Activated CD8-positive, alpha-beta memory T cell treated with anti-CD3 and anti-CD28 coated beads for 48 hours (primary cell): Measurements from ENCODE around the gene SCUBE1.

Experiments used
- DNase-seq, 3 experiments: peaks; one replicate each; pipeline ENCODE4 v3.0.0-alpha.2; 2020; ENCODE audit warnings: low read depth in 2 of 3, low spot score in 2 of 3

The SCUBE1 gene

DNA sequence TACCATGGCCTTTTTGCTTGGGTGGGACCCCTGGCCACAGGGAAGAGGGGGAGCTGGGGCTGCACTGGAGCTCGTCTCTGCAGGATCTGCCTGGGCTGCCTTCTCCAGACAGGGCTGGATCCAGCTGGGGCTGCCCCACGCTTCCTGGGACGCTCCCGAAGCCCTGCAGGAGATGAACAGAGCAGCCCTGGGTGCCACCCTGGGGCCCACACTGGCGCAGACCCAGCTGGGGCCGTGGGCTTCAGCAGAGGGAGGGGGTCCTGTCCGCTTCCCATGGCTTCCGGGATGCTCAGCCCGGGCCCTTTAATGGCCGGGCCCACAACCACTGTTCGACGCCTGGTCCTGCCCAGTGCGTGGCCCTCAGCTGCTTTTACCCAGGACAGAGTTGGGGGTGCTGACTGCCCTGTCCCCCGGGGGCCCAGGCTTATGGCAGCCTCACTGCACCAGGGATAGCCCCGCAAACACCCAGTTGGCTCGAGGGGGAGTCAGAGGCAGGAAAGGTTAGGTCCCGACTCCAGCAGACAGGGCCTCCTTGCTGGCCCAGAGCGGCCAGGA, 179.9 kb downstream of the SCUBE1 start:
- DNase-seq = no peak

DNA sequence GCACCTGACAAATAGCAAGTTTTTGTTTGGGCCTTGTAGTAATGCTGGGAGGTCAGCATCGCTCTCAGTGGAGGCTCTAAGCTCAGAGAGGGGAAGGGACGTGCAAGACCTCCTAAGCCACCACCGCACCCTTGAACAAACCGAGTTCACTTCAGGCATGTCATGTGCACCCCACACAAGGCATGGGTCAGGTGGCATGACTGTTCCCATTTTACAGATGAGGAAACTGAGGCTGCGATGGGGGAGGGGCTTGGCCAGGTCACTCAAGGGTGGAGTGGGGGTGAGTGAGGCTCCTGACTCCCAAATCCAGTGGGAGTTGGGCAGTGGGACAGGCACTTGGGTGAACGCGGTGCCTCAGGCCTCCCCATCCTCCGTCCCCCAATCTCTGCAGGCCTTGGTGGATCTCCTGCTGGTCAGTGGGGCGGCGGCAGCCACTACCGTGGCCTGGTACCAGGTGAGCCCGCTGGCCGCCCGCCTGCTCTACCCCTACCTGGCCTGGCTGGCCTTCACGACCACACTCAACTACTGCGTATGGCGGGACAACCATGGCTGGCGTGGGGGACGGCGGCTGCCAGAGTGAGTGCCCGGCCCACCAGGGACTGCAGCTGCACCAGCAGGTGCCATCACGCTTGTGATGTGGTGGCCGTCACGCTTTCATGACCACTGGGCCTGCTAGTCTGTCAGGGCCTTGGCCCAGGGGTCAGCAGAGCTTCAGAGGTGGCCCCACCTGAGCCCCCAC, 180.6 kb downstream of the SCUBE1 start:
- DNase-seq = no peak

- DNase-seq = no peak
Measured at GRCh38 chr22:43160497-43161126, 182.6 kb downstream of the SCUBE1 start.

DNA sequence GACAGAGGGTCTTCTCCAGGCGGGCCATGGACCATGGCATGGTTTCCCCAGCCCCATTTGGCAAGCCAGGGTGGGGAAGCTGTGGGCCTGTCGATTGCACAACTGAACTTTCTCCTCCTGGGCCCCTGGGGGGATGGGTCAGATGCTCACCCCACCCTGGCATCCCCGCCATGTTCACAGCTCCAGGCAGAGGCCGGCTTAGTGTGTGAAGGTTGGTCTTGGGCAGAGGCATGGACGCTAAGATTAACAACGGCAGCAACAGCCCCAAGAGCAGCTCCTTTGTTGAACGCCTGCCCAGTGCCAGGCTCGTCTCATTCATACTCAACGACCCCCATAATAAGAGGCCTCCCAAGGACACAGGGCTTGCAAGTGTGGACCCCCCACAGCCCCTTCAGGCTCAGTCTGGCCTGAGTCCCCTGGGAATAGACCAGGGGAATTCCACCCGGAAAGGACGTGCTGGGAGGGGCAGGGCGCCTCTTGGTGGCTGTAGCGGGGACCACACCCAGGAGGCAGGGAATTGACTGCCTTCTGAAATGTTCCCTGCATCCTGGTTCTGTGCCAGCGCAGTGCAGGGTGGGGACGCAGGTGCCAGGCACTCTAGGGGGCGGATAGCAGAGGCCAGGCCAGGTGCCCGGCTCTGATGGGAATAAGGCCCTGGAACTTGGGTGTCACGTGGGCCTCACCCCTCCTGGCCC, 183.5 kb downstream of the SCUBE1 start:
- no peak for DNase-seq

GRCh38 chr22:43158778-43159483, 184.2 kb downstream of the SCUBE1 start:
- no peak for DNase-seq

DNA sequence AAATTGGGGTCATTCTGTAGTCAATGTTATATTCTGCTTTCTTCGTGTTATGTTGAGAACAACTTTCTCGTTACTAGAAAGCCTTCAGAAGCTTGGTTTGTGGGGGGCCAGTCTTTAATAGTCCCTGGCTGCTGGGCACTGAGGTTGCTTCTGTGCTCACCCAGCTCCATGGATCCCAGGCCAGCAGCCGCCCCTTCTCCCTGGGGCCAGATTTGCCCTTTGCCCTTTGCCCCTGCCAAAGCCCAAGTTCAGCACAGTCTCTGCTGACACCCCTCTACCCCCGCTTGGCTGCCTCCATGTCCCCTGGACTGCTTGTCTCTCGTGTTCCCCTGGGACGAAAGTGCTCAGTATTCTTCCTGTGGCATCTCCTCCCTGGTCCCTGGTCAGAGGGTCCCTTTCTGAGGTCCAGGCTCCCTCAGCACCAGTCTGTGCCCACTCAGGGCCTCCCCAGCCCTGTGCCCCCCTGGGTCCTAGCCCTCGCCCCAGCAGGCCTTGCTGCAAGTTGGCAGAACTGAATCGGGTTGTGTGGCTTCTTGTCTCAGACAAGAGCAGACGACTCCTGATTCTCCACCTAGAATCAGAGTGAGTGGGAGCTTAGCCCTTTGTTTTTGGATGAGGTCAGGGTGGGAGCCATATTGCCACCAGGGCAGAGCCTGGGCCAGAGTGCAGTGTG, 185.2 kb downstream of the SCUBE1 start:
- DNase-seq = no peak

- DNase-seq = no peak
Measured at GRCh38 chr22:43156413-43156812, 186.8 kb downstream of the SCUBE1 start.

GRCh38 chr22:43155789-43156188, 187.4 kb downstream of the SCUBE1 start:
- DNase-seq = no peak

DNA sequence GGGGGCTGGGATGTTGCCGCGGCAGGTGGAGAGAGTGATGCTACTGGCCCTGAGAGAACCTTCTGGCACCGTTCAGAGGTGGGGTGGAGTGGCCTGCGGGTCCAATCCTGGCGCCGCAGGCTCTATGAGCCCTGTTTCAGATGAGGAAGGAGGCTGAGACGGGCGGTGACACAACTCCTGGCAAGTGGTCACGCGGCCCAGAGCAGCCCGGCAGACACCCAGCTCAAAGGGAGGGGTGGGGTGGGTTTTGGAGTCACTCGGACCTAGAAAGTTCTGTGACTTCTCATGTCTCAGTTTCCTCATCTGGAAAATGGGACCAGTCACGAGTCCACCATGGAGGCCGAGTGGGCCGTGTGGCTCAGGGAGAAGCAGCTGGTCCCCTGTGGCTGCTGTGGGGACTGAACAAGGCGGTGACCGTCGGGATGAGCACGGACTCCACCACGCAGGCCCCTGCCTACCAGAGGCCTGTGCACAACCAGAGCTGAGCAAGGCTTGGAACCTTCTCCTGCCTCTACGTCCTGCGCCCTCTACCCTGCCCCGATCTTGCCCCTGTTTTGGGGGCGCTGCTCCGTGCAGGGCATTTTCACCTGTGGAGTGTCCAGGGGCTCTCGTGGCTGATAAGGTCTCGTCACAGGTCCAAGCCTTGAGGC, 188.2 kb downstream of the SCUBE1 start:
- no peak for DNase-seq

- DNase-seq = no peak
Measured at GRCh38 chr22:43153899-43154298, 189.3 kb downstream of the SCUBE1 start.

DNA sequence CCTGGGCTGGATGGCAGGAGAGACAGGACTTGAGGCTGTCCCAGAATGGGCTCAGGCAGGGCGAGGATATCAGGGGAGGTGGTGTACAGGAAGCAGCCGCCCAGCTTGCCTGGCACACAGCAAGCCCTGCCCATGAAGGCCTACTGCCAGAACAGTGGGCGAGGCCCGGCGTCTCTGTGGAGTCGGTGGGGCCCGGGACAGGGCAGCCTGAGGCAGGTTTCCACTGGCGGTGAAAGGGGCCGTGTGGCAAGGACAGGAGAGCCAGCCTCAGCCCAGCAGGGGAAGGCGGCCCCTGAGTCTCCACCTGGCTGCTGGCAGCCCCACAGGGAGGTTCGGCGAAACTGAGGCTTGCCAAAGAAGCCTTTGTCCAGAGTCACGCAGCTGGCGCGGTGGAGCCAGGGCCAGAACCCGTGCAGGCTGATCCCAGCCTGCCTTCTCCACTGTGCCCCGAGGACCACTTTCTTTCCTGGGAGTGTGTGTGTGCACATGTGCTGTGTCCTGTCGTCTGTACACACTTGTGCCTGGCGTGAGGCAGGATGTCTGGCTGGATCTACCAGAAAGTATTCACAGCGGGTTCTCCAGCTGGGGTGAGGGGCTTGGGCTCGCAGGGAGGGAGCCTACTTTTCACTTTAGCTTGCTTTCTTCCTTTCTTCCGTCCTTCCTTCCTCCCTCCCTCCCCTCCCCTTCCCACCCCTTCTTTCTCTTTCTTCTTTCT, 190.7 kb downstream of the SCUBE1 start:
- peak in 2 of 3 experiments; percentile 16 to 26 for DNase-seq

DNA sequence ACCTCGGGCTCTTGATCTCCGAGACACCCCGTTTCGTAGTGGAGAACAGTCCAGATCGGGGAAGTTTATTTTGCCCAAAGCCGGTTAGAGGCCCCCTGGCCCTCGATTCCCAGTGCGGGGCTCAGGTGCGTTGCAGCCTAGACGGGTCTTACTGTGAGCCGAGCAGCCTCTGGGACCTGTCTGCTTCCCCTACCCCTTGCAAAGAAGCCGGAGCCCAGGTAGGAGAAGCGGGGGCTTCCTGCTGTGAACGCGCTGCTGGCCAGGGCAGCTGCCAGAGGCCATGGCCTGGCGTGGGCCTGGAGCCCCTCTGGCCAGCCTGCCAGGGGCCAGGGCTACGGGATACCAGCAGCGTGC, 191.2 kb downstream of the SCUBE1 start:
- DNase-seq = no peak

- peak; percentile 28 to 39 (median 30) for DNase-seq
Measured at GRCh38 chr22:43151251-43152002, 191.7 kb downstream of the SCUBE1 start, which contains the start of gene TSPO. Gene TSPO (plus strand): TSS chr22:43151559. CDS start chr22:43159239, 7,680 bp downstream.

DNA sequence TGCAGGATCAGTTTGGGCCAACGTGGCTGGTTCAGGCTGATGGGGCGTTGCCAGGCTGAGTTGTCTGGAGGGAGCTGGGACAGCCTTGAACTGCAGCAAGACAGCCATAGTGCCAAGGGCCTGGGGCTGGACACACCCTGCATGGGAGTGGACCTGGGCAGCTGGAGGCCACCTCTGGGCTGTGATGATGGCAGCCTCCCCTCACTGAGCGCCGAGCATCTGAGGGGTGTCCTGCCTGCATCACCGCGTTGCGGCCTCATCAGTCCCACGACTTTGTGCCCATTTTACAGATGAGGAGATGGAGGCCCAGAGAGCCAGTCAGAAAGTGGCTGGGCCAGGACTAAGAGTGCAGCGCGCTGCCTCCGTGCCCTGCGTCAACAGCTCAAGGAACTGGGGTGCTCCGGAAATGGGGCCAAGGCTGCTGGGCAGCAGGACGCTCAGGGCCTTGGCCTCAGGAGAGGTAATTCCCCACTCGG, 192.4 kb downstream of the SCUBE1 start:
- no peak for DNase-seq

GRCh38 chr22:43148581-43148980, 194.6 kb downstream of the SCUBE1 start:
- no peak for DNase-seq

DNA sequence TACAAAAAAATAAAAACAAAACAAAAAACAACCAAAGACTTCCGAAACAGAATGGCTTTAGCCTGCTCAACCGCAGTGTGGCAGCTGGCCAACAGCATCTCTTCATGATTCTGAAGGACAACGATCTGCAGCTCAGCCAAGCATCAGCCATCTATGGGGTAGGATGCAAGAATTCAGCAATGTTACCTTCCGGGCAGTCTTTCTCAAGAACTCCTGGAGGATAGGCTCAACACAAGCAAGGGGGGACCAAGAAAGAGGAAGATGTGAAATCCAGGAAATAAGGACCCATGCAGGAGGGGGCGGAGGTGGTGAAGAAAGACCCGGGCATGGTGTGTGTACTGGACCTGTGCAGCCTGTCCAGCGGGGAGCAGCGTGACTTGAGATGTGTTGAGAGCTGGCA, 195.4 kb downstream of the SCUBE1 start:
- DNase-seq = no peak
